ENCODE results near the gene ASB2.

ASB2 gene

DNA sequence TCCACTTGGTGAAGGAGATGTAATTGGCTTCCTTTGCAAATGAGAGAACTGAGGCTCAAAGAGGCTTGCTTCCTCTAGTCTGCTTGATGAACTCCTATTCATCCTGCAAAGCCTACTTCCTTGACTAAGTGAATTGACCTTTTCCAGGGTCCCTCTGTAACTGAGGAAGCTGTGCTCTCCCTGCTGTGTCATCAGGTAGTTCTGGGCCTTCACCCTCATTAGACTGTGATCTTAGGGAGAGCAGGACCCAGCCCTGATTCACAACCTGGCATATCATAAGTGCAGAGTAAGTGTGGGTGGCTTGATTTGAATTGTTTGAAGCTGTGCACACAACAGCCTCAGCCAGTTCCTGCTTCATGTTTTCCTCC lies 16.3 kb downstream of the ASB2 start:
- TF ChIP-seq, protein P1, sequence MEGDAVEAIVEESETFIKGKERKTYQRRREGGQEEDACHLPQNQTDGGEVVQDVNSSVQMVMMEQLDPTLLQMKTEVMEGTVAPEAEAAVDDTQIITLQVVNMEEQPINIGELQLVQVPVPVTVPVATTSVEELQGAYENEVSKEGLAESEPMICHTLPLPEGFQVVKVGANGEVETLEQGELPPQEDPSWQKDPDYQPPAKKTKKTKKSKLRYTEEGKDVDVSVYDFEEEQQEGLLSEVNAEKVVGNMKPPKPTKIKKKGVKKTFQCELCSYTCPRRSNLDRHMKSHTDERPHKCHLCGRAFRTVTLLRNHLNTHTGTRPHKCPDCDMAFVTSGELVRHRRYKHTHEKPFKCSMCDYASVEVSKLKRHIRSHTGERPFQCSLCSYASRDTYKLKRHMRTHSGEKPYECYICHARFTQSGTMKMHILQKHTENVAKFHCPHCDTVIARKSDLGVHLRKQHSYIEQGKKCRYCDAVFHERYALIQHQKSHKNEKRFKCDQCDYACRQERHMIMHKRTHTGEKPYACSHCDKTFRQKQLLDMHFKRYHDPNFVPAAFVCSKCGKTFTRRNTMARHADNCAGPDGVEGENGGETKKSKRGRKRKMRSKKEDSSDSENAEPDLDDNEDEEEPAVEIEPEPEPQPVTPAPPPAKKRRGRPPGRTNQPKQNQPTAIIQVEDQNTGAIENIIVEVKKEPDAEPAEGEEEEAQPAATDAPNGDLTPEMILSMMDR (IDR thresholded peaks at IDR 0.05; ENCODE audit: low read depth, low read length, missing control alignments): no peak
- DNase-seq (ENCODE audit: extremely low read depth, low read depth): no peak
- no peak overlapping the region for H3K4me3 ChIP-seq (replicated peaks; ENCODE audit: low read depth, low read length)

DNA sequence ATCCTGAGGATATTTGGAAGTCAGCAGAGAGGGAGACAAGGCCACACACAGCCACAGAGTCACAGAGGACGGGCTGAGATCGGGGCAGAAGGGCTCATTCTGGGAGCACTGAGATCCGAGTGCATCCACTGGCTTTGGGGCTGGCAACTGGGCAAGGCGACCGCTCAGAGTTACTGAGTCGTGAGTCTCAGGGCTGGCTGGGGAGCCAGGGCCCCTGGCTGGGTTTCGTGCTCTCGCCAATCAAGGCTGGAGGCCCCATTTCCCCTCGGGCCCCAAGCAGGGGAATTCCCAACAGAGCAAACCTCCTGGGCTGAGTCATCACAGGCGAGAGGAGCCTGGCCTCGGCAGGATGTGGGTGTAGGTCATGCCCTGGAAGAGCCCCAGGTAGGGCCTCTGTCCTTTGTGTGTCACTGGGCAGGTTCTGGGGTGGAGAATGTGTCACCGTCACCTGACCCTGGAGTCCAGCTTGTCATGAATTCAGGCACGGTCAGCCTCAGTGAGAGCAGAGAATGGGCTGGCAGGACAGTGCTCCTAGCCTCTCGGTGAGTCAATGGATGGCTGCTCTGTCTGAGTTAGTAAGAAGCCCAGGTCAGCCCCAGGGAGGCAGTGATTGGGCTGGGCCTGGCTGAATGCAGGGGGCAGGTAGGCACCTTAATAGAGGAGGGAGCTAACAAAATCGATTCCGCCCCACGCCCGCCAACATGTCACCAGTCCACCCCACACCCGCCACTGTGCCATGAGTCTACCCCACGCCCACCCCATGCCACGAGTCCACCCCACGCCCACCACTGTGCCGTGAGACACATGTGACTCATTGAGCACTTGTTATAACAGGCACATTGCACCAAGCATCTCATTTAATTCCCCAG lies 16.9 kb downstream of the ASB2 start:
- no peak overlapping the region for H3K4me3 ChIP-seq (replicated peaks; ENCODE audit: low read depth, low read length)
- DNase-seq (ENCODE audit: extremely low read depth, low read depth): peak; percentile 70
- TF ChIP-seq, protein P1 (IDR thresholded peaks at IDR 0.05; ENCODE audit: low read depth, low read length, missing control alignments): no peak

DNA sequence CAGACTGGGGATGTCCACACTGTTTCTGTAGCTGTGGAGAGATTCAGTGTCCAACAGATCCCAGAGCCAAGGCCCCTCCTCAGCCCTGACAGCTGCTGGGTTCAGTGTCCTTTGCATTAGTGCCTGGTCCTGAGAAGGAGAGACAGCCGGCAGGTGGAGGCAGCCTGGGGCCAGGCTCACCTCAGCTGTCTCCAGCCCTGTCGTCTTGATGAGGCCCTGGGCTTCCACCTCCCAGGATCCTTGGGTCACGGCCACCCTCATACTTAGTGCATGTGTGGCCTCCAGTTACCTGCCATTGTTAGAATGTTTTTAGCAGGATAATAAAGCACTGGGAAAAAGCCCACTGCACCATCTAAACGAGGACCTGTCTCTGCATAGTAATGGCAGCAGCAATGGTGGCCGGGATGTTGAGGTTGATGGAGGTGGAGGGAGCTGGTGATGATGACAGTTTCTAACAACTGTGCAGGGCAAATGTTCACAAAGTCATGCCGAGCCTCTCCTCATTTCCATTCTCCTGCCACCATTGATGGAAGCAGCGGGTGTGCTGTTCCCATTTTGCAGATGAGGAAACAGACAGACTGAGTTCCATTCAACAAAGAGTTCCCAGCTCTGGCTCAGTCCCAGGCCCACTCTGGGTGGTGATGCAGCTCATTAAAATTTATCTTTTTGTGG lies 17.7 kb downstream of the ASB2 start:
- H3K4me3 ChIP-seq (replicated peaks; ENCODE audit: low read depth, low read length): no peak overlapping the region
- no peak for DNase-seq (ENCODE audit: extremely low read depth, low read depth)
- TF ChIP-seq, protein P1 (IDR thresholded peaks at IDR 0.05; ENCODE audit: low read depth, low read length, missing control alignments): no peak

DNA sequence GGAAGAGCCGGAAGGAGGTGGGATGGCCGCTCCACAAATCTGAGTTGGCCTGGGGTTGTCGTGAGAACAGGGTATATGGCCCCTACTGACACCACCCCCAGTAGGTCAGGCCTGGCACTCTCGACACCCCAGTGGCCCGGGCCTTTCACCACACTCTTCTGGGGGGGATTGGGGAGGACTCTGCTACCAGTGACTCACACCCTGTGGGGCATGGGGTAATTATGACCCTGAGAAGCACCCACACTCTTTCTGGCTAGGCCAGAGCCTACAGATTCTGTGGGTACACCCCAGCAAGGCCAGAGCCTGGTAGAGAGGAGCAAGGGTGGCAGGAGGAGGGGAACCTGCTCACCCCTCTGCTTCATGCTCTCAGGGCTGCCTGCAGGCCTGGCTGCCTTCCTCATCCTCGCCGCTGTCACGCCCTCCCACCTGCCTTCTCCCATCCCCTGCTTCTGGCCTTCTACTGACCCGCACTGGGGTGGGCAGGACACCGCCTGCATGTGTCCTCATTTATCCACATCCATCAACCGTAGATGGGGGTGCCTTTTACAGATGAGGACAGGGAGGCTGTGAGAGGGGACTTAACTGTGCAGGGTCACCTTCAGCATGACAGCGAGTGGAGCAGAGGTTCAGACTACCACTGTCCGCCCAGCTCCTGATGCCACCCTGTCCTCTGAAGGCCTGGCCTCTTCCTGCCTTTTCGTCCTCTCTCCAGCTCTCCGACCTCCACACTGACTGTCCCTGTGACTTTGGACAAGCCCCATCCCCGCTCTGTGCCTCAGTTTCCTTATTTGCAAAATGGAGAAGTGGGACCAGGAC lies 18.4 kb downstream of the ASB2 start:
- no peak for DNase-seq (ENCODE audit: extremely low read depth, low read depth)
- TF ChIP-seq, protein P1 (IDR thresholded peaks at IDR 0.05; ENCODE audit: low read depth, low read length, missing control alignments): no peak
- no peak overlapping the region for H3K4me3 ChIP-seq (replicated peaks; ENCODE audit: low read depth, low read length)

DNA sequence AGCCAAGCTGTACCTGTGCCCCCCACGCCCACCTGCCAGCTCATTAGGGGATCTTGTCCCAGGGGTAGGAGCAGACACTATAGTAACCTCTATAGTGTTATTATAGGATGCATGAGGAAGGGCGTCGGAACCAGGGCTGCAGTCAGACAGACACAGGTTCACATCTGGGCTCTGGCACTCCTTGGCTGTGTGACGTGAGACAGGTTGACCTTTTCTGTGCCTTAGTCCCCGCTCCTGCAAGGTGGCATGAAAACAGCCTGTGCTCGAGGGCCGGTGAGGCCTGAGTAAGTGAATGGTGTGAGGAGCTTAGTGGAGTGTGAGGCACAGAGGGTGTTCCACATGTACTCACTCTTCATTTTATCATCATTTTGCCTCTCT lies 19.0 kb downstream of the ASB2 start:
- no peak overlapping the region for H3K4me3 ChIP-seq (replicated peaks; ENCODE audit: low read depth, low read length)
- no peak for DNase-seq (ENCODE audit: extremely low read depth, low read depth)
- TF ChIP-seq, protein P1 (IDR thresholded peaks at IDR 0.05; ENCODE audit: low read depth, low read length, missing control alignments): no peak

DNA sequence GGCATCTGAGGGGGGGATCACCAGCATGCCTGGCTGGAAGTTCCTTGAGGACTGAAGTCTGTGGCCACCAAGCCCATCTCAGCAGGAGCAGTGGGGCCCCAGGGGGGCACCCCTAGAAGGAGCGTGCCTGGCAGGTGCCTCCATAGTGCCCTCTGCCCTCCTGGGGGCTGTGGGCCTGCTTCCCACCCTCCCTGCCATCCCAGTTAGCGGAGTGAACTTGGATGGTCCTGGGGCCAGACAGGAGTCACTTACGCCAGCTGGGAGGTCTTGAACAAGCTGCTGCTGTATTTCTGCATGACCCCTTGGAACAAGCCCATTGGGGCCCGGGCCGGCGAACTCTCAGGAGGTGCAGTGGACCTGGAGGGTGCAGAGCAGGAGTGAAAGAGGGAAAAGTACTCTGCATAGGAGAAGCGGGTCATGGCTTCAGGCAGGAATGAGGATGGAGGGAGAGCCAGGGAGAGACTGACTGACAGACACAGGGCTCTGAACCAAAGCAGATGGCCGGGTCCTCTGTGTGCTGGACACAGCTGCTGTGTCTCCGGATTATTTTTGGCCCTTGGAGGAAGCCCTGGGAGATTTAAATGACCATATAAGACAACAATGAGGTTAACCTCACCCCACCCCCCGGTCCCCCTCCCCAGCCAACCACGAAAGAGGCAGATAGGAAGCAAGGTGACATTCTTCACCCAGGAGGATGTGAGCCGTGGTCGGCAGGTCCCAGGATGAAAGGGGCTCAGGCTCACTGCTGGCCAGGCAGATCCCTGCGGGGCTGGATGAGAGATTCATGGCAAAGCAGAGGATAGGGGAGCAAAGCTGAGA lies 19.6 kb downstream of the ASB2 start:
- H3K4me3 ChIP-seq (replicated peaks; ENCODE audit: low read depth, low read length): no peak overlapping the region

More for the DNA sequence above, 19.6 kb downstream of the ASB2 start:
- TF ChIP-seq, protein P1 (IDR thresholded peaks at IDR 0.05; ENCODE audit: low read depth, low read length, missing control alignments): no peak
- DNase-seq (ENCODE audit: extremely low read depth, low read depth): no peak

Measured in HFF-Myc (cell line).